Memory B cell (primary cell): ENCODE measurements around the gene MMP15.
"Not testable (repeated sequence)": the region's sequence is repeated elsewhere in the genome, so short reads cannot be mapped to it uniquely, and the experiment has no call there.

Experiments used
- ATAC-seq: fragments of 150-1000 bp; cut with Tn5 transposase; 2 replicates; pipeline ENCODE4 v1.10.0; 2021; ENCODE audit warnings: low read depth, mild to moderate bottlenecking, moderate library complexity
- DNase-seq, 2 donors: peaks; one replicate each; pipeline ENCODE4 v3.0.0; 2022; ENCODE audit warnings: low spot score in 2 of 2
- H3K27ac Mint-ChIP-seq: one replicate; pipeline ENCODE4 v1.8.0; 2022; ENCODE audit warnings: mild to moderate bottlenecking, moderate library complexity, mixed read lengths
- H3K27me3 Mint-ChIP-seq: one replicate; pipeline ENCODE4 v1.8.0; 2022; ENCODE audit warnings: mixed read lengths
- H3K36me3 Mint-ChIP-seq: one replicate; pipeline ENCODE4 v1.8.0; 2022; ENCODE audit warnings: mild to moderate bottlenecking, mixed read lengths
- H3K4me1 Mint-ChIP-seq: one replicate; pipeline ENCODE4 v1.8.0; 2022; ENCODE audit warnings: mixed read lengths
- H3K4me3 Mint-ChIP-seq: one replicate; pipeline ENCODE4 v1.8.0; 2022; ENCODE audit warnings: mild to moderate bottlenecking, moderate library complexity, mixed read lengths
- H3K9me3 Mint-ChIP-seq: one replicate; pipeline ENCODE4 v1.8.0; 2022; ENCODE audit warnings: mixed read lengths

The MMP15 gene

DNA sequence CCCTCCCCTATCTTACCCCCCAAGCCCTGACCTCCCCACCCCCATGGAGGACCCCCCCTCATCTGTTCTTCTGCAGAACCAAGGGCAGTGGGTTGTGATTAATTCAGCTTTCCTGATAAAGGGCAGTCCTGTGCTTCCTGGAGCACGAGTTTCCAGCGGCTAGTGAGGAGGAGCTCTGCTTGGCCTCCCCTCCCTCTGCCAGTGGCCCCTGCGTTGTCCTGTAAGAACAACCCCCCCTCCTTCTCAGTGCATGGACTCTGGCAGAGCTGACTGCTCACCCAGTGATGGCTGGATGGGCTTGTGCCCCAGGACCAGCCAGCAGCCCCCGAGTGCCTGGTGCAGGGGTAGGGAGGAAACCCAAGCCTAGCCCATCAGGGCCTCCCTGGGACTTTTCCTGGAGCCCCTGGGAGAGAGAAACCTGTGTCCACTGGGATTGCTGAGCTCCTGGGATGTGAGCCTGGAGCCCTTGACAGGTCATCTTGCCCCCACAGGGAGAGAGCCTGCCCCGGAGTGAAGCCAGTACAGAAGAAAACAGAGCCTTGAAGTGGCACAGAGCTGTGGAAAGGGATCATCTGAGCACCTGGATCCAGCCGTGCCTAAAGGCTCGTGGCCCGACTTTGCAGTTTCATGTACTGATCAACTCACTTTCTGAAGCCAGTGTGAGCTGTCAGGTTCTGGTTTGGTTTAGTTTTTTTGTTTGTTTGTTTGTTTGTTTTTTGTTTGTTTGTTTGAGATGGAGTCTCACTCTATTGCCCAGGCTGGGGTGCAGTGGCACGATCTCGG lies 26.5 kb downstream of the MMP15 start:
- H3K4me3 Mint-ChIP-seq = no peak overlapping the region
- DNase-seq = no peak
- H3K27me3 Mint-ChIP-seq = peaks cover 13% of the 10 kb centered on the region
- H3K9me3 Mint-ChIP-seq = peaks cover 6% of the 10 kb centered on the region
- H3K4me1 Mint-ChIP-seq = no peaks in the 10 kb centered on the region
- peaks cover 2% of the 10 kb centered on the region for H3K36me3 Mint-ChIP-seq
- no peak for ATAC-seq
- H3K27ac Mint-ChIP-seq = no peak overlapping the region

DNA sequence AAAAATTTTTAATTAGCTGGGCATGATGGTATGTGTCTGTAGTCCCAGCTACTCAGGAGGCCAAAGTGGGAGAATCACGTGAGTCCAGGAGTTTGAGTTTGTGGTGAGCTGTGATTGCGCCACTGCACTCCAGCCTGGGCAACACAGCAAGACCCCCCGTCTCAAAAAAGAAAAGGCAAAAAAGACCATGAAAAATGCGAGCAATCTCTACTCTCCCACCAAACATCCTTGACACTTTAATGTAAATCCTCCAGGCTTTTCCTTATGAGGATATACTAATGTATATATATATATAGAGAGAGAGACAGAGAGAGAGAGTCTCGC lies 28.1 kb downstream of the MMP15 start:
- Mint-ChIP-seq H3K4me3 (no peak overlapping the region), H3K9me3 (peaks cover 6% of the 10 kb centered on the region), H3K4me1 (no peaks in the 10 kb centered on the region), H3K36me3 (peaks cover 2% of the 10 kb centered on the region), H3K27ac (no peak overlapping the region), H3K27me3 (peaks cover 13% of the 10 kb centered on the region)
- DNase-seq (no peak), ATAC-seq (no peak)

DNA sequence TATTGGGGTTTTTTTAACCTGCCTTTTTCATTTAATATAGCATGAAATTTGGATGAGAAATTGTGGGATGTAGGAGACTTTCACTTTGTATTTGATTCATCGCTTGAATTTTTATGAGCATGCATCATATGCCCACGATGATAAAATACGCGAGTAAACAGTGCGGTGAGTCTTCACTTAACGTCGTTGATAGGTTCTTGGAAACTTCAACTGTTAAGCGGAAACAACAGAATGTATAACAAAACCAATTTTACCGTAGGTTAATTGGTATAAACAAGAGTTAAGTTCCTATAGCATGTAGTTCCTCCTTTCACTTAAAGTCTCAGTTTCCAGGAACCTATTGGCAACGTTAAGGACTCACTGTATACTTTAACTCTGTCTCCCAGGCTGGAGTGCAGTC lies 28.7 kb downstream of the MMP15 start:
- Mint-ChIP-seq H3K27ac (no peak overlapping the region), H3K9me3 (peaks cover 6% of the 10 kb centered on the region), H3K4me3 (no peak overlapping the region), H3K27me3 (peaks cover 13% of the 10 kb centered on the region), H3K4me1 (no peaks in the 10 kb centered on the region), H3K36me3 (peaks cover 2% of the 10 kb centered on the region)
- DNase-seq (no peak), ATAC-seq (no peak)

DNA sequence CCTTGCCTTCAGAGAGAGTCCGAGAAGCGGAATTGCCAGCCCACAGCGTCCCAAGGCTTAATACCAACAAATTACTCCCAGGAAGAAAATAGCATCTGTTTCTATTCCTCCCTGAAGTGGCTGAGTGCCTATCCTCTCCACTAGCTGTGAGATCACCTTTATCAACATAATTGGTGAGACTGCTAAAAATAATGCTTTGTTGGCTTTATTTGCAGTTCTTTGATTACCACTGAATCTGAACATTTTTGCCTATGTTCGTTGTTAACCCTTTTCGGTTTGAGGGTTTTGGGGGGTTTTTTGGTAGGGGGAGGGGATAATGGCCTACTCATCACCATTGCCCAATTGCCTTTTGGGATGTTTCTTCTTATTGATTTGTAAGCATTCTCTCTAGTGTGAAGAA lies 31.0 kb downstream of the MMP15 start:
- DNase-seq = no peak
- Mint-ChIP-seq H3K9me3 (no peaks in the 10 kb centered on the region), H3K4me3 (no peak overlapping the region), H3K27me3 (peaks cover 7% of the 10 kb centered on the region), H3K4me1 (no peaks in the 10 kb centered on the region), H3K27ac (no peak overlapping the region), H3K36me3 (no peaks in the 10 kb centered on the region)
- no peak for ATAC-seq

DNA sequence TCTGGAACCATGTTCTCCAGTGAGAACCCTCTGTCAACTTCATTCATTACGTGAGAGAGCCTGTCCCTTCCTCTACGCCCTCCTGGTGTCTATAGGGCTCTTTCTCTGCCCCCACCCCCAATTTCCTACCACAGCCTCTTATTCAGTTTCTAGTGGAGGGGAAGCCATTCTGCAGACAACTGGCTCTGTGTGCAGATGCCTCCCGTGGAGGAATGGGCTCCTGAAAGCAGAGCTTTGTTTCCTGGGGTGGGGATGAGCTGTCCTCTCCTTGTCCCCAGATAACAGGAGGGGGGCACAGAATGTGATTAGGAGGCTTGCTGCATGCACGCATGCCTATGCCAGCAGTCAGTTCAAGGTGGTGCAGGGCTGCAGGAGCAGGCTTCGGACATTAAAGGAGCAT lies 31.6 kb downstream of the MMP15 start:
- ATAC-seq = no peak
- H3K36me3 Mint-ChIP-seq = no peaks in the 10 kb centered on the region
- no peaks in the 10 kb centered on the region for H3K4me1 Mint-ChIP-seq
- H3K27me3 Mint-ChIP-seq = peaks cover 7% of the 10 kb centered on the region
- no peak overlapping the region for H3K27ac Mint-ChIP-seq
- no peaks in the 10 kb centered on the region for H3K9me3 Mint-ChIP-seq
- H3K4me3 Mint-ChIP-seq = no peak overlapping the region
- no peak for DNase-seq

DNA sequence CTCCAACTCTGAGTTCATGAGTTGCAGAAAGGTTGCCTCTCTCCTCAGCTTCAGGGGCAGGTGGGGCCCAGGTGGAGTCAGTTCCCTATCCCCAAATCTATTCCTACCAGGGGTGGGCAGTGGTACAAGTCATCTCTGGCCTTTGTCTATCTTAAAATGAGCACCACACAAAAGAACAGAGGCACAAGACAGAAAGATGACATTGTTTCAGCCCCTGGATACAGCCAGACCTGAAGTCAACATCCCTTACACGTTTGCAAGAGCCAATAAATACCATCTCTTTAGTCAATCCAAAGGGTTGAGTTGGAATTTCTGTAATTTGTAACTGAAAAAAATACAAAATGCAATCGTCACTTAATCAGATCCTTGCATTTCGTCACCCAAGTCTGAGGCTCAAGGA lies 32.2 kb downstream of the MMP15 start:
- H3K27me3 Mint-ChIP-seq = peaks cover 5% of the 10 kb centered on the region
- H3K4me3 Mint-ChIP-seq = no peak overlapping the region
- no peak for DNase-seq
- no peak overlapping the region for H3K27ac Mint-ChIP-seq
- no peaks in the 10 kb centered on the region for H3K36me3 Mint-ChIP-seq
- no peaks in the 10 kb centered on the region for H3K9me3 Mint-ChIP-seq
- no peak for ATAC-seq
- no peaks in the 10 kb centered on the region for H3K4me1 Mint-ChIP-seq

DNA sequence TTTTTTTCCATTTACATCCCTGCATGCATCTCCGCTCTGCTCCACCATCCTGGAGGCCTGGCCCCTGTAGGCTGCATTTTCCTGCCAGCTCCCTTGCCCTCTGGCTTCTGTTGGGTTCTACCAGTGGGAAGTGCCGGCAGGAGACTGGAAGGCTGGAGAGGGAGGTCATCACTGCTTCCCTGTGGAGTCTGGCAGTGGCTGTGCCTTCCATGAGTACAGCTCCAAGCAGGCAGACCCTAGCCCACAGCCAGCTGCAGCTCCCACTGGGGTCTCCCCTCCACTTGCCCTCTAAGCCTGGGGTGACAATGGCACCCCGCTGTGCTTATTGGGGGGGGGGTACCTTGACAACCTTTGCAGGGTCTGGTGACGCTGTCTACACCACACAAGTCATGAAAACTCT lies 37.3 kb downstream of the MMP15 start:
- H3K9me3 Mint-ChIP-seq = no peaks in the 10 kb centered on the region
- no peaks in the 10 kb centered on the region for H3K4me1 Mint-ChIP-seq
- no peak overlapping the region for H3K27ac Mint-ChIP-seq
- H3K4me3 Mint-ChIP-seq = no peak overlapping the region
- DNase-seq = no peak
- ATAC-seq = no peak
- no peaks in the 10 kb centered on the region for H3K36me3 Mint-ChIP-seq
- peaks cover 2% of the 10 kb centered on the region for H3K27me3 Mint-ChIP-seq

DNA sequence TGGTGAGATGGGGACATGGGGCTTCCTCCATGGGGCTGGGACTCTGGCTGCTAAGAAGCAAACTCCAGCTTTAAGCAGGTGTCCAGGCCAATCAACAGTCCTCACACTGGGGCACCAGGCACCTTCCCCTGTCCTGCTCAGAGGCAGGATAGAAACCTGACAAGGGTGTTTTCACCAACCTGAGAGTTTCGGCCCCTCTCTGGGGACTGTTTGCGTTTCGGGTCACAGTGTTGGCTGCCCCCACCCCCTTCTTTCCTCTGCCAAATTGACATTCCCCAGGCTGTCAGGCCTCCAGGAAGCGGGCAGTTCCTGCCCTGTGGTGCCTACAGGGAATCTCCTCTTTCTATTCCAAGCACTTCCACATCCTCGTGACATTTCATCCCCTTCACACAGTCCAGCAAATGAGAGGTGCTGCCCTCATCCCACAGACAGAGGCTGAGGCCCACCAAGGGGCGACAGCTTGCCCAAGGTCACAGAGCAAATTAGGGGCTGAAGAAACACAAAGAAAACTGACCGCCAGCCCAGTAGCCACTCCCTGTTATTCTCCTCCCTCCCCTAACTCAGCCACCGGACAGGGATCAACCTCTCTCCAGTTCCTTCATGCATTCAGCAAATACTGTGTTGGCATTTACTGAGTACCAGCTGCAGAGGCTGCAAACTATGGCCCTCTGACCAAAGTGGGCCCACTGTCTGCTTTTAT lies 38.0 kb downstream of the MMP15 start:
- ATAC-seq (no peak), DNase-seq (no peak)
- Mint-ChIP-seq H3K27ac (no peak overlapping the region), H3K27me3 (peaks cover 2% of the 10 kb centered on the region), H3K4me3 (no peak overlapping the region), H3K36me3 (no peaks in the 10 kb centered on the region), H3K9me3 (no peaks in the 10 kb centered on the region), H3K4me1 (no peaks in the 10 kb centered on the region)

DNA sequence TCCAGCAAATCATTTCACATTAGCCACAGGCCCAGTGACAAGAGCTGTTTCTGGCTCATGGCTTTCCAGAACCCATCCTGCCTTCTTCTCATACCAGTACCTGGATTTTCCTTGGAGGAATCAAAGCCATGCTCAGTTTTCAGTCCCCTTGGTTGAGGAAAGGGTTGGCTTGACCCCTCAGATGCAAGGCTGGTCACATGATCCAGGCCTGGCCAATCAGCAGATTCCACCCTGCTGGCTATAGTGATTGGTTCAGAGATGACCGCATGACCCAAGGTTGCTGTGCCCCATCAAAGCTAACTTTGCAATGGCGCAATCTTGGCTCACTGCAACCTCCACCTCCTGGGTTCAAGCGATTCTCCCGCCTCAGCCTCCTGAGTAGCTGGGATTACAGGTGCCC lies 45.0 kb downstream of the MMP15 start:
- peaks cover 6% of the 10 kb centered on the region for H3K9me3 Mint-ChIP-seq
- peaks cover 2% of the 10 kb centered on the region for H3K27me3 Mint-ChIP-seq
- DNase-seq (no peak), ATAC-seq (no peak)
- H3K4me3 Mint-ChIP-seq = no peak overlapping the region
- H3K4me1 Mint-ChIP-seq = no peaks in the 10 kb centered on the region
- H3K36me3 Mint-ChIP-seq = no peaks in the 10 kb centered on the region
- no peak overlapping the region for H3K27ac Mint-ChIP-seq

DNA sequence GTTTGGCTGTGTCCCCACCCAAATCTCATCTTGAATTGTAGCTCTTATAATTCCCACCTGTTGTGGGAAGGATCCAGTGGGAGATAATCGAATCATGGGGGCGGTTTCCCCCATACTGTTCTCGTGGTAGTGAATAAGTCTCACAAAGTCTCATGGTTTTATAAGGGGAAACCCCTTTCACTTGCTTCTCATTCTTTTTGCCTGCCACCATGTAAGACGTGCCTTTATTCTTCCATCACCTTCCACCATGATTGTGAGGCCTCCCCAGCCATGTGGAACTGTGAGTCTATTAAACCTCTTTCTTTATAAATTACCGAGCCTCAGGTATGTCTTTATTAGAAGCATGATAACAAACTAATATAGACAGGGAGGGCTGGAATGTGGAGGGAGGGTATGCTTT lies 46.6 kb downstream of the MMP15 start:
- not testable (repeated sequence) for DNase-seq, H3K36me3 Mint-ChIP-seq, H3K4me3 Mint-ChIP-seq, ATAC-seq, H3K27ac Mint-ChIP-seq, H3K27me3 Mint-ChIP-seq, H3K4me1 Mint-ChIP-seq
- H3K9me3 Mint-ChIP-seq = peaks cover 12% of the 10 kb centered on the region

DNA sequence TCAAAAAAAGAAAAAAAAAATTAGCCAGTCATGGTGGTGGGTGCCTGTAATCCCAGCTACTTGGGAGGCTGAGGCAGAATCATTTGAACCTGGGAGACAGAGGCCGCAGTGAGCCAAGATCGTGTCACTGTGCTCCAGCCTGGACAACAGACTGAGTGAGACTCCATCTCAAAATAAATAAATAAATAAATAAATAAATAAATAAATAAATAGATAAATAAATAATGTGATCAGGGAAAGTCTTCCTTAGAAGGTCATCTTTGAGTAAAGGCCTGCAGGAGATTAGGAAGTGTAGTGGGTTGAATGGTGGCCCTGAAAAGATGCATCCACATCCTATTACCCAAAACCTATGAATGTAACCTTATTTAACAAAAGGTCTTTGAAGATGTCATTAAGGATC lies 47.5 kb downstream of the MMP15 start:
- ATAC-seq, H3K27me3 Mint-ChIP-seq, H3K4me1 Mint-ChIP-seq, H3K4me3 Mint-ChIP-seq, H3K27ac Mint-ChIP-seq, H3K36me3 Mint-ChIP-seq, DNase-seq: not testable (repeated sequence)
- peaks cover 12% of the 10 kb centered on the region for H3K9me3 Mint-ChIP-seq

DNA sequence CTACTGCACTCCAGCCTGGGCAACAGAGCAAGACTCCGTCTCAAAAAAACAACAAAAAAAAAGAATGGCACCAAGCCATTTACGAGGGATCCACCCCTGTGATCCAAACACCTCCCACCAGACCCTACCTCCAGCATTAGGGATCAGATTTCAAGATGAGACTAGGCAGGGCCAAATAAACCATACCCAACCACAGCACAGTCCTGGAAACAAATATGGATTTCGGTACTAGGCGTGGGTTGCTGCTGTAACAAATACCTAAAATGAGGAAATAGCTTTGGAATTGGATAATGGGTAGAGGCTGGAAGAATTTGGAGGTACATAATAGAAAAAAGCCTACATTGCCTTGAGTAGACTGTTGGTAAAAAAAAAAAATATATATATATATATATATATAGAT lies 49.1 kb downstream of the MMP15 start:
- Mint-ChIP-seq H3K9me3 (peaks cover 12% of the 10 kb centered on the region), H3K27me3 (peaks cover 2% of the 10 kb centered on the region)
- no peak for DNase-seq

DNA sequence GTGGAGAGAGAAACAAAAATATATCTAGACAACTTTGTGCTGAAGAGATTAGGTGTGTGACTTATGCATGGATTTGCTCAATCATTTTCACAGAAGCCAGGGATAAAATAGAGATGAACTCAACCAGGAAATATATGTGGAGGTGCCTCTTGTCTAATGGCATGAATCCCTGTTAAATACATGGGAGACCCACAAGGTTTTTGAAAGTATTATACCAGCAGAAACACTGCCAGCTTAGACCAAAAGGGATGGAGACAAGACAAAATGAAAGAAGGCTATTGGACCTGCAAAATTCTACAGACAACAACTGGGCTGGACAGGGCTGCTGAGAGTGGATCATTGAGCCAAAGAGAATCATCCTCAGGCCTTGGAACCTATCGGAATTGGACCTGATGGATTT lies 51.0 kb downstream of the MMP15 start:
- H3K4me1 Mint-ChIP-seq = no peaks in the 10 kb centered on the region
- no peak for DNase-seq
- no peaks in the 10 kb centered on the region for H3K27me3 Mint-ChIP-seq
- no peak overlapping the region for H3K27ac Mint-ChIP-seq
- H3K9me3 Mint-ChIP-seq = peaks cover 11% of the 10 kb centered on the region
- H3K4me3 Mint-ChIP-seq = no peak overlapping the region
- ATAC-seq = no peak
- no peaks in the 10 kb centered on the region for H3K36me3 Mint-ChIP-seq

More for the DNA sequence above, 49.1 kb downstream of the MMP15 start:
- no peak overlapping the region for H3K27ac Mint-ChIP-seq
- H3K36me3 Mint-ChIP-seq = no peaks in the 10 kb centered on the region
- ATAC-seq = no peak
- H3K4me1 Mint-ChIP-seq = no peaks in the 10 kb centered on the region
- H3K4me3 Mint-ChIP-seq = no peak overlapping the region

DNA sequence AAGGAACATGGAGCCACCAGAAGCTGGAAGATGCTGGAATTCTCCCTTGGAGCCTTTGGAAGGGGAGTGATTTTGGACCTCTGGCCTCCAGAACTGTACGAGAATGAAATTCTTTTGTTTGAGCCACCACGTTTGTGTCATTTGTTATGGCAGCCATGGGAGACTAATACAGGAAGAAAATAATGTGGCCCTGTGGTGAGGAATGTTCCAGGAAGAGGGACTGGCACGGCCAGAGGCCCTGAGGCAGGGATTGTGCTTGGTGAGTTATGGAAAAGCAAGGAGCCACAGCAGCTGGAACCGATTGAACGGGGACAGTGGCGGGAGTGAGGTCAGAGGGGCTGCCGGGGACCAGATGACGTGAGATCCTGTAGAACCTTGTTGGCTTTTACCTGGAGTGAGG lies 52.2 kb downstream of the MMP15 start:
- Mint-ChIP-seq H3K36me3 (no peaks in the 10 kb centered on the region), H3K4me3 (no peak overlapping the region), H3K4me1 (no peaks in the 10 kb centered on the region), H3K27me3 (peaks cover 2% of the 10 kb centered on the region), H3K9me3 (peaks cover 5% of the 10 kb centered on the region), H3K27ac (no peak overlapping the region)
- DNase-seq (no peak), ATAC-seq (no peak)

DNA sequence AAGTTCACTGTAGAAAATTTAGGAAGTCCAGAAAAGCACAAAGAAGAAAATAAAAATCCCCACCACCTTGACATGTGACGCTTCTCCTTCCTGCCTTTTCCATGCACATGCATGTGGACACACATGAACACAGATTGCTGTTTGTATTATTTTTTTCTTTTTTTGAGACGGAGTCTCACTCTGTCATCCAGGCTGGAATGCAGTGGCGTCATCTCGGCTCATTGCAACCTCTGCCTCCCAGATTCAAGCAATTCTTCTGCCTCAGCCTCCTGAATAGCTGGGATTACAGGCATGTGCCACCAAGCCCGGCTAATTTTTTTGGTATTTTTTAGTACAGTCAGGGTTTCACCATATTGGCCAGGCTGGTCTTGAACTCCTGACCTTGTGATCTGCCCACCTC lies 55.1 kb downstream of the MMP15 start:
- not testable (repeated sequence) for H3K36me3 Mint-ChIP-seq, H3K9me3 Mint-ChIP-seq, H3K27me3 Mint-ChIP-seq, H3K4me1 Mint-ChIP-seq, H3K27ac Mint-ChIP-seq, ATAC-seq, DNase-seq, H3K4me3 Mint-ChIP-seq
